Activated CD4-positive, alpha-beta T cell treated with anti-CD3 and anti-CD28 coated beads for 1 hour (primary cell): ENCODE results near the gene GBF1.
"Not testable (repeated sequence)": the region's sequence is repeated elsewhere in the genome, so short reads cannot be mapped to it uniquely, and the experiment has no call there.

Source experiments
- DNase-seq: peaks from one replicate; pipeline ENCODE4 v3.0.0-alpha.2; 2020

Gene GBF1

GRCh38 chr10:102306006-102306405 is 60.7 kb downstream of the GBF1 start:
- no peak for DNase-seq

- DNase-seq = no peak
Measured at GRCh38 chr10:102306710-102307109, 61.4 kb downstream of the GBF1 start.

GRCh38 chr10:102308318-102308717 is 63.0 kb downstream of the GBF1 start:
- DNase-seq = not testable (repeated sequence)

GRCh38 chr10:102309236-102309635 is 63.9 kb downstream of the GBF1 start:
- no peak for DNase-seq

GRCh38 chr10:102309916-102310315 is 64.6 kb downstream of the GBF1 start:
- DNase-seq = no peak

- no peak for DNase-seq
Measured at GRCh38 chr10:102310361-102311024, 65.2 kb downstream of the GBF1 start.

- no peak for DNase-seq
Measured at GRCh38 chr10:102311025-102311420, 65.7 kb downstream of the GBF1 start.

GRCh38 chr10:102312683-102313082 is 67.4 kb downstream of the GBF1 start:
- DNase-seq = no peak

GRCh38 chr10:102313221-102313896 is 68.0 kb downstream of the GBF1 start:
- DNase-seq = no peak

GRCh38 chr10:102314801-102315200 is 69.5 kb downstream of the GBF1 start:
- no peak for DNase-seq

- DNase-seq = no peak
Measured at GRCh38 chr10:102316421-102316820, 71.1 kb downstream of the GBF1 start.

- peak; percentile 9 for DNase-seq
Measured at GRCh38 chr10:102322914-102323313, 77.6 kb downstream of the GBF1 start.

- DNase-seq = no peak
Measured at GRCh38 chr10:102324061-102324460, 78.7 kb downstream of the GBF1 start.

GRCh38 chr10:102326031-102326430 is 80.7 kb downstream of the GBF1 start:
- DNase-seq = no peak

GRCh38 chr10:102327002-102327401 is 81.7 kb downstream of the GBF1 start:
- DNase-seq = no peak

GRCh38 chr10:102327641-102328040 is 82.3 kb downstream of the GBF1 start:
- DNase-seq = no peak

GRCh38 chr10:102332772-102333171 is 87.4 kb downstream of the GBF1 start:
- no peak for DNase-seq

GRCh38 chr10:102334101-102334500 is 88.8 kb downstream of the GBF1 start:
- DNase-seq = no peak

- no peak for DNase-seq
Measured at GRCh38 chr10:102335184-102335583, 89.9 kb downstream of the GBF1 start.

- no peak for DNase-seq
Measured at GRCh38 chr10:102341038-102341688, 95.8 kb downstream of the GBF1 start.

- DNase-seq = no peak
Measured at GRCh38 chr10:102342458-102342857, 97.1 kb downstream of the GBF1 start.

GRCh38 chr10:102342958-102343357 is 97.6 kb downstream of the GBF1 start:
- DNase-seq = no peak

GRCh38 chr10:102344067-102344466 is 98.7 kb downstream of the GBF1 start:
- DNase-seq = no peak

- DNase-seq = no peak
Measured at GRCh38 chr10:102347236-102347828, 102.0 kb downstream of the GBF1 start.
